SJSA1 (cell line): Measurements from ENCODE around the gene XIAP. TPM values are rescaled to one million over a fixed set of nuclear protein-coding genes. Genes with fewer than 3 reads are reported as not detected.
"Not testable (repeated sequence)": the region's sequence is repeated elsewhere in the genome, so short reads cannot be mapped to it uniquely, and the experiment has no call there.

Experiments
- DNase-seq, 2 experiments: peaks; one replicate each; pipeline ENCODE4 v3.0.0-alpha.2; 2015 to 2020; ENCODE audit warnings: low spot score in 2 of 2, low read depth in 1 of 2
- H3K27ac ChIP-seq: fragments of 250-450 bp; sonication (Bioruptor Pico); 2 replicates; pipeline ENCODE4 v1.5.1; 2020; ENCODE audit warnings: mild to moderate bottlenecking, moderate library complexity
- H3K27me3 ChIP-seq: fragments of 250-450 bp; sonication (Bioruptor Pico); replicated peaks from 2 replicates; pipeline ENCODE4 v1.5.1; 2020; ENCODE audit warnings: mild to moderate bottlenecking, moderate library complexity
- H3K36me3 ChIP-seq: fragments of 250-450 bp; sonication (Bioruptor Pico); 2 replicates; pipeline ENCODE4 v1.5.1; 2020; ENCODE audit warnings: mild to moderate bottlenecking
- H3K4me1 ChIP-seq: fragments of 250-450 bp; sonication (Bioruptor Pico); replicated peaks from 2 replicates; pipeline ENCODE4 v1.6.1; 2021; ENCODE audit warnings: mild to moderate bottlenecking
- H3K4me3 ChIP-seq: fragments of 250-450 bp; sonication (Bioruptor Pico); 2 replicates; pipeline ENCODE4 v1.5.1; 2020; ENCODE audit warnings: mild to moderate bottlenecking
- H3K9me3 ChIP-seq: fragments of 250-450 bp; sonication (Bioruptor Pico); replicated peaks from 2 replicates; pipeline ENCODE4 v1.5.1; 2020; ENCODE audit warnings: mild to moderate bottlenecking
- total RNA-seq: library from RNA; depleted of rRNA; stranded (reverse); fragments of >200 nt; shearing (Covaris generic); gene quantifications from 2 replicates; pipeline ENCODE4 v1.2.3, GENCODE V29; 2014

Gene XIAP
- total RNA-seq, 1 experiment from 2014 or later: 42.9 TPM

DNA sequence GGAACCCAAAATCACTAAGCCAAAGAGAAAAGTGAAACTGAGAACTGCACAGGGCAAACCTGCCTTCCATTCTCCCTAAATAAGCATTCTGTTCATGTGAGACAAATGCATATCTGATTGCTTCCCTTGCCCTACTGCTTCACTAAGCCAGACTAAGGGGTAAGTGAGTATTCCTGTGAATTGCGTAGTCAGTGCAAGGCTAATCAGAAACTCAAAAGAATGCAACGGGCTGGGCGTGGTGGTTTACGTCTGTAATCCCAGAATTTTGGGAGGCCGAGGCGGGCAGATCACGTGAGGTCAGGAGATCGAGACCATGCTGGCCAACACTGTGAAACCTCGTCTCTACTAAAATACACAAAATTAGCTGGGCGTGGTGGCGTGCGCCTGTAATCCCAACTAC is 10.8 kb upstream of the XIAP start:
- H3K4me3 ChIP-seq: no peak overlapping the region
- no peaks in the 10 kb centered on the region for H3K36me3 ChIP-seq
- H3K27me3 ChIP-seq: no peaks in the 10 kb centered on the region
- DNase-seq: no peak
- no peaks in the 10 kb centered on the region for H3K9me3 ChIP-seq
- H3K27ac ChIP-seq: no peak overlapping the region
- no peaks in the 10 kb centered on the region; the same call in 1 of the 2 replicates for H3K4me1 ChIP-seq

DNA sequence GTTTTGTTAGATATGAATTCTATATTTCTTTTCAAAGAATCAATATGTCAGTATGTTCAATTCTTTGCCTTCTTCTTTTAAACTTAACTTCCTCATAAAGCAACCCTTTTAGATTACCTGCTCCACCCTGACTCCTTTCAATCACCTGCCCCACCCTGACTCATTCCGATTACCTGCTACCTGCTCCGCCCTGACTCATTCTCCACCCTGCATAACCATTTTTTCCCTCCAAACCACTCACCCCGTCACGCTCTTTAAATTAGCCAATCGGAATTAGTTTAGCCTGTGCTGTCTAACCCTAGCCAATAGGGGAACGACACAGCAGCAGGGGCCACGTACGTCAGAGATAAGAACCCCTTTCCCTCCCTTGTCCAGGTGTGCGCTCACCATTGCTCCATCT is 9.9 kb upstream of the XIAP start:
- not testable (repeated sequence) for H3K4me3 ChIP-seq, H3K27me3 ChIP-seq, H3K4me1 ChIP-seq, H3K36me3 ChIP-seq, DNase-seq, H3K9me3 ChIP-seq, H3K27ac ChIP-seq

DNA sequence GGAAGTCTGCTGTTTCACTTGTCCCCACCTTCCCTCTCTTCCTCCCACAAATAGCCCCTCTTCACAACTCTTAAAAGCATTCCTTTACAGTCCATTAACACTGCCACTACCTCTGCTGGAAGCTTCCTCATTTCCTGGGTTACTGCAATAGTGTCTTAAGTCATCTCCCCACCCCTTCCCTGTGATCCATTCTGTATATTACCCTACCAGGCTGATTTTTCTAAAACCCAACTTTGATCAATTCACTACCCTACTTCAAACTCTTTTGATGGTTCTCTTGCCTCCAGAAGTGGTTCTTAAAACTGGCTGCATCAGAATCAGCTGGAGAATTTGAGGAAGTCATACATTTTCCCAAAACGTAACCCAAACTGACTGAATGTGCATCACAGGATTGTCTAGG is 8.8 kb upstream of the XIAP start:
- Histone ChIP-seq H3K9me3 (no peaks in the 10 kb centered on the region), H3K4me3 (no peak overlapping the region), H3K27ac (no peak overlapping the region), H3K27me3 (no peaks in the 10 kb centered on the region), H3K36me3 (no peaks in the 10 kb centered on the region), H3K4me1 (no peaks in the 10 kb centered on the region; the same call in 1 of the 2 replicates)
- no peak for DNase-seq

DNA sequence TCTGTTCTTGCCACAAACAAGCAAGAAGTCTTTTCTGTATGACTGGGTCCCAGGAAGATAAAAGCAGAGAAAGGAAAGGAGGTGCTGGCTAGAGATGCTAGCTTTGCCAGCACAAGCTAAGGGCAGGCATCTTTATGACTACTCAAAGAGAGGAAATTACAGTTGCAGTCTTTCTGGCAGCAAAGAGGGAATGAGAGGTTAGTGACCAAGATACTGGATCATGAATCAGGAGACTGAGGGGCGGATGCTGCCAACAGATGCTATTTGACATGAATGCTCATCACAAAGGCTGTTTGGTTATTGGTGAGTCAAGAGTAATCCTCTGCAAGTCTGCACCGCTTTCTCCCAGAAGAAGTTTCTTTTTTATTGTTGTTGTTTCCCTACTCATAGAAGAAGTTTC is 5.5 kb upstream of the XIAP start:
- Histone ChIP-seq H3K4me3 (no peak overlapping the region), H3K36me3 (no peaks in the 10 kb centered on the region), H3K27ac (no peak overlapping the region), H3K9me3 (no peaks in the 10 kb centered on the region), H3K4me1 (peaks cover 6% of the 10 kb centered on the region), H3K27me3 (no peaks in the 10 kb centered on the region)
- DNase-seq: no peak

DNA sequence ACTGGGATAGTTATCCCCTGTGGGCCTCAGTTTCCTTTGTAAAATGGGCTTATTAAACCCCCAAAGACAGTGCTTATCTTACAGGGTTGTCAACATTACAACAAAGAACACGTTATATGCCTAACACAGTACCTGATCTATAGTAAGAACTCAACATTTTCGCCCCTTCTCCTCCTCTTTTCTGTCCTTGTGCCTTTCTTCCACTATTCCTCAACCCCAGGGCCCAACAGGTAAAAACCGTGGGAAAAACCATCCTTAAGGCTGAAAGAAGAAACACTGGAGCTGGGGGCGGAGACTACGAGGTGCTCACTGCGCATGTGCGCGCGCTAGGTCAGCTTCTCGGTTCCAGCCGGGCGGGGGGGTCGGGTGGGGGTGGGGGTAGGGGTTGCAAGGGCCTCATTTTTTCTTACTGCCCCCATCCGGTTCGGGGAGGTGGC is 426 bp upstream of the XIAP start:
- Histone ChIP-seq H3K27me3 (no peaks in the 10 kb centered on the region), H3K4me1 (peaks cover 7% of the 10 kb centered on the region), H3K36me3 (peaks cover 5% of the 10 kb centered on the region; the same call in 1 of the 2 replicates), H3K9me3 (no peaks in the 10 kb centered on the region), H3K4me3 (peak overlapping the region; percentile 75), H3K27ac (peak overlapping the region; percentile 95)
- DNase-seq: no peak

DNA sequence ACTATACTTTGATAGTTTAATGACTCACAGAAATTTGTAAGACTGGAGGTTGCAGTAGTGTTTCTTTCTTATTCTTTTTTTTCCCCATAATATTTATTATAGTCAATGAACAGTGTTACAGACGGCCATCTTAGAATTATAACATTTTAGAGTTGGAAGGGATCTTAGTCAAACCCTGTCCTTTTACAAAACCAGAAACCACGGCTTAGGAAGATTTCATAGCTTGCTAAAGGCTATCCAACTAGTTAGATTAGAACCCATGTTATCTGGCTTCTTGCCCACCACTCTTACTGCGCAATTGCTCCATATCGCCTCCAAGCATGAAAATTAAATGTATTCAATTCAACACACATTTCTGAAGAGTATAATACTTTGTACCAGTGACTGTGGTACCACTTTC is 1.1 kb downstream of the XIAP start:
- Histone ChIP-seq H3K4me3 (peak overlapping the region; percentile 75), H3K36me3 (peaks cover 5% of the 10 kb centered on the region; the same call in 1 of the 2 replicates), H3K27me3 (no peaks in the 10 kb centered on the region), H3K9me3 (no peaks in the 10 kb centered on the region), H3K27ac (peak overlapping the region; percentile 95), H3K4me1 (peaks cover 7% of the 10 kb centered on the region)
- DNase-seq: no peak

DNA sequence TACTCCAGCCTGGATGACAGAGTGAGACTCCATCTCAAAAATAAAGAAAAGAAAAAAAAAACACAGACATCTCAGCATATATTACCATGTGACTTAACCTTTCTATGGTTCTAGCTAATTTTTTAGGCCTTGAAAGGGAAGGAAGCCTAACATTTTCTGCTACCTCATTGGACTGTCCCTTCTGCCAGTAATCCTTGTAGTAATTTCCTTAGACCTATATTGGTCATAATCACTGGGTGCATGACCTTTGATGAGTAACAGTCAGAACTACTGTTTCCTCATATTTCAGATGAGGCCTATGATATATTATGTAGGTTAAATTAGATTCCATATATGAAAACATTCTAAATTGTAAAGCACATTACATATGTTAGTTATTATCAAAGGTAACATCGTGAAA is 9.6 kb downstream of the XIAP start:
- no peaks in the 10 kb centered on the region for H3K27me3 ChIP-seq
- no peak for DNase-seq
- no peak overlapping the region for H3K27ac ChIP-seq
- H3K9me3 ChIP-seq: no peaks in the 10 kb centered on the region
- no peaks in the 10 kb centered on the region; the same call in 1 of the 2 replicates for H3K36me3 ChIP-seq
- no peaks in the 10 kb centered on the region for H3K4me1 ChIP-seq
- no peak overlapping the region for H3K4me3 ChIP-seq

DNA sequence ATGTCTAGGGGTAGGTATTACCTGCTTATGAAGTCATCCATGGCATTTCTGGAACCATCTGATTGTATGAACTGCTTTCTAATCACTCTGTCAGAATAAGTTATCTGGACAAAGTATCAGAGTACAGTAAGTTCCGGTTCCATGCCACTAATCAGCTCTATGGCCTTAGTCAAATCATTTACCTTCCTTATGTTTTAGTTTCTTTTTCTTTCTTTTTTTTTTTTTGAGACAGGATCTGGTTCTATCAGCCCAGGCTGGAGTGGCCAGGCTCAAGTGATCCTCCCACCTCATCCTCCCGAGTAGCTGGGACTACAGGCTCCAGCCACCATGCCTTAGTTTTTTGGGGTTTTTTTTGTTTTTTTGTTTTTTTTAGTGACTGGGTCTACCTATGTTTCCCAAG is 11.5 kb downstream of the XIAP start:
- H3K27me3 ChIP-seq: no peaks in the 10 kb centered on the region
- H3K9me3 ChIP-seq: no peaks in the 10 kb centered on the region
- no peaks in the 10 kb centered on the region; the same call in 1 of the 2 replicates for H3K36me3 ChIP-seq
- no peak overlapping the region for H3K27ac ChIP-seq
- H3K4me3 ChIP-seq: no peak overlapping the region
- DNase-seq: no peak
- no peaks in the 10 kb centered on the region for H3K4me1 ChIP-seq

DNA sequence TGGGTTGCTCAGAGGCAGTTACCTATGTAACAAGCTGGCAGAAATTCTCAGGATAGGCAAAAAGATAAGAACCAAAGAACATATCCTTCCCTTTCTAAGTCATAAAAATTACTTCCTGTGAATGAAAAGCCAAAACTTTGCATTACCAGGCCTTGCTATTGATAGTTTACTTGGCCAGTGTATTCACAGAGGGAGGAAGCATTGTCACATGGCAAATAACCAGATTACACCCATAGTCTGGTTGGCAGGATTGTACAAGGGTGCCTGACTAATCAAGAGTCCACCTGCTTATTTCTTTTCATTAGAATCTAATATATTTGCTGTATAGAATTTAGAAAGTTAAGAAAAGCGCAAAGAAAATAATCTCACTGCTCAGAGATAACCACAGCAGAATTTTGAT is 14.1 kb downstream of the XIAP start:
- no peaks in the 10 kb centered on the region; the same call in 1 of the 2 replicates for H3K4me1 ChIP-seq
- no peaks in the 10 kb centered on the region for H3K27me3 ChIP-seq
- H3K4me3 ChIP-seq: no peak overlapping the region
- no peaks in the 10 kb centered on the region for H3K9me3 ChIP-seq
- H3K27ac ChIP-seq: no peak overlapping the region
- H3K36me3 ChIP-seq: no peaks in the 10 kb centered on the region; the same call in 1 of the 2 replicates
- DNase-seq: no peak

DNA sequence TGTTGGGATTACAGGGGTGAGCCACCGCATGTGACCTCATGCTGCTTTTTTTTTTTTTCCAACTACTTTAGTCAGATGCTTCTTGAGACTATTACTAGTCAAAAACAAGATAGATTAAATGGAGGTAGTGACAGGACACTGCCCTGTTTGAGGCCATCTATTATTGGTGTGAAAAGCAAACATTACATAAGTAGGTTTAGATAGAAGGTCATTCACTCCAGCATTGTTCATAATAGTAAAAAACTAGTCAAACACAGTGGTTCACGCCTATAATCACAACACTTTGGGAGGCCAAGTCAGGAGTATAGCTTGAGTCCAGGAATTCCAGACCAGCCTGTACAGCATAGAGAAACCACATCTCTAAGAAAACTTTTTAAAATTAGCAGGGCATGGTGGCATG is 16.3 kb downstream of the XIAP start:
- H3K9me3 ChIP-seq: no peaks in the 10 kb centered on the region
- no peak overlapping the region for H3K27ac ChIP-seq
- H3K36me3 ChIP-seq: no peaks in the 10 kb centered on the region
- H3K4me1 ChIP-seq: no peaks in the 10 kb centered on the region; the same call in 1 of the 2 replicates
- no peak overlapping the region for H3K4me3 ChIP-seq
- H3K27me3 ChIP-seq: no peaks in the 10 kb centered on the region
- no peak for DNase-seq

DNA sequence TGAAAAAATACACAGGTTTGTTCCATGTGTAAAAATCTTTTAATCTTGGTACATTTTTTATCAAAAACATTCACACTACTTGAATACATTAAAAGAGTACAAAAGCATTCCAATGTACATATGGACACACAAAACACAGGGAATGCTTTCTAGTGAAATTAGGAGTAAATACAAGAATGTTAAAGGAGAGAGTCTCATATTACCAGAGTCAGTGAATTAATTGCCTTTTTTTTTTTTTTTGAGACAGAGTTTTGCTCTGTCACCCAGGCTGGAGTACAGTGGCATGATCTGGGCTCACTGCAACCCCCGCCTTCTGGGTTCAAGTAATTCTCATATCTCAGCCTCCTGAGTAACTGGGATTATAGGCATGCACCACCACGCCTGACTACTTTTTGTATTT is 17.0 kb downstream of the XIAP start:
- Histone ChIP-seq H3K4me3 (no peak overlapping the region), H3K4me1 (no peaks in the 10 kb centered on the region; the same call in 1 of the 2 replicates), H3K27me3 (no peaks in the 10 kb centered on the region), H3K9me3 (no peaks in the 10 kb centered on the region), H3K36me3 (no peaks in the 10 kb centered on the region), H3K27ac (no peak overlapping the region)
- DNase-seq: no peak

DNA sequence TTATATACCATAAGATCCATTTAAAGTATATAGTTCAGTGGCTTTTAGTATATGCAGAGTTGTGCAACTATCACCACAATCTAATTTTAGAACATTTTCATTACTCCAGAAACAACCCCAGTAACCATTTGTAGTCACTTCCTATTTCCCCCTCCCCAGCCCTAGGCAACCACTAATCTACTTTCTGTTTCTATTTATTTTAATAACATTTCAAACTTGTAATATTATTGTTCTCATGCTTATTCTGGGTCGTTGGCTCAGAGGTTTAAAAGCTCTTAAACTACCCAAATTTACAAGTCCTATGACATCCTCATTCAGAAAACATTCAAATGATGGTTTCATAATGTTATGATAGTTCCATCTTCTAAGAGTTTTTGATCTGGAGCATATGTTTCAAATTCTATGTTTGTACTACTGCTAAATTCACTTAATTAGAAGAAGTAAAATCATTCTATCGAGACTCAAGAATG is 18.4 kb downstream of the XIAP start:
- Histone ChIP-seq H3K4me3 (no peak overlapping the region), H3K27me3 (no peaks in the 10 kb centered on the region), H3K4me1 (no peaks in the 10 kb centered on the region; the same call in 1 of the 2 replicates), H3K27ac (no peak overlapping the region), H3K36me3 (no peaks in the 10 kb centered on the region), H3K9me3 (no peaks in the 10 kb centered on the region)
- DNase-seq: no peak

DNA sequence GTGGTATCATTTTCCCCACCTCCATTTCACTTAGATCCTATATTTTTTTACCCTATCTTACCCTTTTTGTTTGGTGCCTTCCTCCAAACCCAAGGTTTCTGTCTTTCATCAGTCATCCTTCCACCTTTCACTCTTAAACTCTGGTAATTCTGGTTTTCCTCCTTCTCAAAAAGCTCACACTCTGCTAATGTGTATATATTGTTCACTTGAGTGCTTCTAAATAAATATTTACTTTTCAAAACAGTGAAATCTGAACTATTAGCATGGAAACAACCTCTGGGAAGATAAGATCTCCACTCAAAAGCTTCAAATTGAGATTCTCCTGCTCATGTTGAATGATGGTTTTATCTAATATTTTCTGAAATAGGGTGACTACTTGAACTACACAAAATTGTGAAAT is 21.5 kb downstream of the XIAP start:
- Histone ChIP-seq H3K4me3 (no peak overlapping the region), H3K9me3 (no peaks in the 10 kb centered on the region), H3K4me1 (no peaks in the 10 kb centered on the region; the same call in 1 of the 2 replicates), H3K27me3 (no peaks in the 10 kb centered on the region), H3K27ac (no peak overlapping the region), H3K36me3 (no peaks in the 10 kb centered on the region)
- DNase-seq: no peak

DNA sequence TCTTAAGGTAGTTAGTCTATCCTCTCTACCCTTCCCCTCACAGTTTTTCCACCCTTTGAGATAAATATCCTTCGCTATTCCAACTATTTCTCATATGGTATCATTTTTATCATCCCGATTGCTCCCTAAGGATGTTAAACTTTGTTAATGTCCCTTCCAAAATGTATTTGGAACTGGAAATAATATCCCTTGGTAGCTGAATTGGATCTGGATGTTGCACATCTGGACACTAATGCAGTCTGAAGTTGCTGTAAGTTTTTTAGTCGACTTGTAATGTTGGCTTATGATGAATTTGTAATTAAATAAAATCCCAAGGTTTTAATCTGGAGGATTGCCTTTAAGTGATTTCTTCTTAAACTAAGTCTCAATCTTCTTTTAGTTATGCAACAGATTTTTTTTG is 22.5 kb downstream of the XIAP start:
- Histone ChIP-seq H3K27me3 (no peaks in the 10 kb centered on the region), H3K9me3 (no peaks in the 10 kb centered on the region), H3K4me3 (no peak overlapping the region), H3K27ac (no peak overlapping the region), H3K4me1 (no peaks in the 10 kb centered on the region; the same call in 1 of the 2 replicates), H3K36me3 (peaks cover 6% of the 10 kb centered on the region; the same call in 1 of the 2 replicates)
- no peak for DNase-seq

DNA sequence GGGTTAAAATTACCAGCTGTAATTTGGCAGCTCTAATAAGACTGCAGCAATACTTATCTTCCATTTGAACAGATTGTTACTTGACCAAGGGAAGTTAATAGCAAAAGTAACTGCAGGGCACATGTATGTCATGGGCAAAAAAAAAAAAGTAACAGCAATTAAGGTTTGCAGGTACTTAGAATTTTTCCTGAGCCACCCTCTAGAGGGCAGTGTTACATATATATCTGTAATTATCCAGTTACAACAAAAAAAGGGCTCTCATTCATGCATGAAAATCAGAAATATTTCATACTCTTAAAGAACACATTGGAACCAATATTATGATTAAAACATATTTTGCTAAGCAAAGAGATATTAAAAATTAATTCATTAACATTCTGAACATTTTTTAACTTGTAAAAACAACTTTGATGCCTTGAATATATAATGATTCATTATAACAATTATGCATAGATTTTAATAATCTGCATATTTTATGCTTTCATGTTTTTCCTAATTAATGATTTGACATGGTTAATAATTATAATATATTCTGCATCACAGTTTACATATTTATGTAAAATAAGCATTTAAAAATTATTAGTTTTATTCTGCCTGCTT is 25.1 kb downstream of the XIAP start:
- H3K36me3 ChIP-seq: peaks cover 6% of the 10 kb centered on the region; the same call in 1 of the 2 replicates
- no peak overlapping the region for H3K27ac ChIP-seq
- H3K9me3 ChIP-seq: no peaks in the 10 kb centered on the region
- H3K4me3 ChIP-seq: no peak overlapping the region
- no peaks in the 10 kb centered on the region for H3K4me1 ChIP-seq
- H3K27me3 ChIP-seq: no peaks in the 10 kb centered on the region
- peak in 1 of 2 experiments; percentile 6 for DNase-seq
